ENCODE results near the gene SGCG. TPM values are rescaled to one million over a fixed set of nuclear protein-coding genes. Genes with fewer than 3 reads are reported as not detected.
"Not testable (repeated sequence)": the region's sequence is repeated elsewhere in the genome, so short reads cannot be mapped to it uniquely, and the experiment has no call there.

SGCG gene
- total RNA-seq, 1 donor from 2014 or later: 5.6 TPM

DNA sequence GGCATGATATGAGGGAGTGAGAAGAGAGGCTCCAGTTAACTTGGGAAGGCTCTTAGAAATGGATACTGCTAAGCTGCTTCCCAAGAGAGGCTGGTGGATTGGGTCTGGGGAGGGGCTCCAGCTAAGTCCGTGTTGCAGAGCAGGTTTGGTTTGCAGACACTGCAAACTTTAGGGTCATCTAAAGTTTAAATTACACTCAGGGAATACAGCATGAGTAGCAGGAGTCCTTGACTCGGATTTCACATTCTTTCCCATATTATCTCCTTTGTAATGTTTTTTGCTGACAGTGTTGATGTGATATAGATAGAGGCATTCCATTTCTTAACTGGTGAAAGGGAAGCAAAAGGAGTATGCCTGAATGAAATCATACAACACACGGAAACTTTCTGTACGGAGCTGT, 31.9 kb downstream of the SGCG start:
- H3K9me3 Mint-ChIP-seq: peaks cover 5% of the 10 kb centered on the region
- no peaks in the 10 kb centered on the region for H3K27me3 Mint-ChIP-seq
- peaks cover 10% of the 10 kb centered on the region for H3K36me3 Mint-ChIP-seq
- DNase-seq (ENCODE audit: extremely low spot score, unreplicated experiment): no peak
- peak overlapping the region; percentile 90 for H3K27ac Mint-ChIP-seq
- peaks cover 21% of the 10 kb centered on the region for H3K4me1 Mint-ChIP-seq (ENCODE audit: unreplicated experiment)
- no peak for TF ChIP-seq CTCF (conservative IDR thresholded peaks at IDR 0.05)
- peak overlapping the region; percentile 66 for H3K4me3 Mint-ChIP-seq

- no peaks in the 10 kb centered on the region for H3K27me3 Mint-ChIP-seq
- H3K4me3 Mint-ChIP-seq: no peak overlapping the region
Measured at GRCh38 chr13:23231241-23231640, 50.5 kb downstream of the SGCG start.

DNA sequence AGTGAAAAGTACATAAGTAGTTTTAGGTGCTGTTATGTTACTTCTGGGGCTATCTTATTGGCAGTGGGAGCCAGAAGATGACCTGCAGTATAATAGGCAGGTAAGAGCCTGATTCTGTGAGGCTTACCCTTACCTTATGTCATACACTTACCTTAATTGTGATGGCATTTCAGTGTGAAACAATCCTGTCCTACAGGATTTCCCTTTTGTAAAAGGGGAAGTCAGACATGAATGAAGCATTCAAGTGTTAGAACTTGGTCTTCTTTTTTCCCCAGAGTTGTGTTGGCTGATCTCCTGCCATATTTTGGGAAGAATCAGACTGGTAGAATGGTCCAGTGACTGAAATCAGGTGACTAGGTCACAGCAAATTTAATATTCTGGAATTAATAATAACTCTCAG, 55.2 kb downstream of the SGCG start:
- H3K36me3 Mint-ChIP-seq: peaks cover 9% of the 10 kb centered on the region
- H3K4me1 Mint-ChIP-seq (ENCODE audit: unreplicated experiment): no peaks in the 10 kb centered on the region

More at GRCh38 chr13:23231241-23231640, 50.5 kb downstream of the SGCG start:
- Mint-ChIP-seq H3K4me1 (ENCODE audit: unreplicated experiment) (no peaks in the 10 kb centered on the region), H3K27ac (no peak overlapping the region), H3K9me3 (no peaks in the 10 kb centered on the region), H3K36me3 (peaks cover 9% of the 10 kb centered on the region)
- DNase-seq (ENCODE audit: extremely low spot score, unreplicated experiment): no peak
- TF ChIP-seq CTCF (conservative IDR thresholded peaks at IDR 0.05): no peak

DNA sequence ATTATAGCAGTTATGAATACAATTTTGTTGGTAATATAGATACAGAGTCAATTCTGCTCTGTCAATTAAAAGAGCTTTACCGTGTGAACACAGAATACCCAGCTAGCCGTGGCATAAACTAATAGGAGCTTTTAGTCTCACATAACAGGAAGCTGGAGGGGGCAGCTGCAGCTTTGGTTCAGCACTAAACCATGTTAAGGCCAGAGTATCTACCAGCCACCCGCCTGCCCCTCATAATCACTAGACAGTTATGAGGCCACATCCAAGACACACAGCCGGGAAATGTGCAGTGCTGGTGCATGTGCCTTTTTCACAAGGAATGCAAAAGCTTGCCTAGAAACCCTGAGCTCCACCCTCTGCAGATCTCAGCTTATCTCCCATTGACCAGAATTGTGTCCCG, 62.3 kb downstream of the SGCG start:
- no peak for TF ChIP-seq CTCF (conservative IDR thresholded peaks at IDR 0.05)
- peaks cover 4% of the 10 kb centered on the region for H3K9me3 Mint-ChIP-seq

More for the DNA sequence above, 55.2 kb downstream of the SGCG start:
- Mint-ChIP-seq H3K4me3 (no peak overlapping the region), H3K9me3 (no peaks in the 10 kb centered on the region), H3K27me3 (no peaks in the 10 kb centered on the region), H3K27ac (no peak overlapping the region)
- no peak for TF ChIP-seq CTCF (conservative IDR thresholded peaks at IDR 0.05)
- DNase-seq (ENCODE audit: extremely low spot score, unreplicated experiment): no peak

DNA sequence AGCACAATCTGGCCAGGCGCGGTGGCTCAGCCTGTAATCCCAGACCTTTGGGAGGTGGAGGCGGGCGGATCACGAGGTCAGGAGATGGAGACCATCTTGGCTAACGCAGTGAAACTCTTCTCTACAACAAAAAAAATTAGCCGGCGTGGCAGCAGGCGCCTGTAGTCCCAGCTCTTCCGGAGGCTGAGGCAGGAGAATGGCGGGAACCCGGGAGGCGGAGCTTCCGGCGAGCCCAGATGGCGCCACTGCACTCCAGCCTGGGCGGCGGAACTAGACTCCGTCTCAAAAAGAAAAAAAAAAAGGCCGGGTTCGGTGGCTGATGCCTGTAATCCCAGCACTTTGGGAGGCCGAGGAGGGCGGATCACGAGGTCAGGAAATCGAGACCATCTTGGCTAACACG, 67.6 kb downstream of the SGCG start:
- H3K4me3 Mint-ChIP-seq; H3K27me3 Mint-ChIP-seq; DNase-seq (ENCODE audit: extremely low spot score, unreplicated experiment); H3K4me1 Mint-ChIP-seq (ENCODE audit: unreplicated experiment); H3K9me3 Mint-ChIP-seq; H3K27ac Mint-ChIP-seq: not testable (repeated sequence)
- peaks cover 10% of the 10 kb centered on the region for H3K36me3 Mint-ChIP-seq

More for the DNA sequence above, 62.3 kb downstream of the SGCG start:
- Mint-ChIP-seq H3K4me3 (no peak overlapping the region), H3K36me3 (peaks cover 10% of the 10 kb centered on the region), H3K27me3 (no peaks in the 10 kb centered on the region), H3K27ac (no peak overlapping the region), H3K4me1 (ENCODE audit: unreplicated experiment) (no peaks in the 10 kb centered on the region)
- DNase-seq (ENCODE audit: extremely low spot score, unreplicated experiment): no peak

- TF ChIP-seq CTCF (conservative IDR thresholded peaks at IDR 0.05): no peak
- no peak for DNase-seq (ENCODE audit: extremely low spot score, unreplicated experiment)
- peaks cover 4% of the 10 kb centered on the region for H3K9me3 Mint-ChIP-seq
- H3K36me3 Mint-ChIP-seq: peaks cover 14% of the 10 kb centered on the region
- H3K4me1 Mint-ChIP-seq (ENCODE audit: unreplicated experiment): no peaks in the 10 kb centered on the region
- no peak overlapping the region for H3K4me3 Mint-ChIP-seq
- H3K27me3 Mint-ChIP-seq: no peaks in the 10 kb centered on the region
- H3K27ac Mint-ChIP-seq: no peak overlapping the region
Measured at GRCh38 chr13:23254506-23254905, 73.7 kb downstream of the SGCG start.

All from type B pancreatic cell (in vitro differentiated cells).